Heart right ventricle (tissue), 16 donors: ENCODE measurements around the gene DCAF4. TPM values are rescaled to one million over a fixed set of nuclear protein-coding genes. Genes with fewer than 3 reads are reported as not detected.

Source experiments
- ATAC-seq, 8 donors: fragments of 200-7000 bp; cut with Tn5 transposase; one replicate each; pipeline ENCODE4 v1.9.1; 2020; ENCODE audit warnings: mild to moderate bottlenecking in 8 of 8, moderate library complexity in 8 of 8, moderate number of reproducible peaks in 1 of 8
- DNase-seq, 2 donors: peaks; one replicate each; pipeline ENCODE4 v3.0.0-alpha.2; 2020
- H3K27ac ChIP-seq, 10 donors: fragments of 200-600 bp; sonication (generic) in 2 of 10; one replicate each; pipeline versions ENCODE4 v1.5.0 to v1.8.0; 2020 to 2022; ENCODE audit warnings: mild to moderate bottlenecking in 3 of 10
- H3K27me3 ChIP-seq, 7 donors: fragments of 200-600 bp; one replicate each; pipeline ENCODE4 v1.8.0; 2021 to 2022; ENCODE audit warnings: mild to moderate bottlenecking in 2 of 7
- H3K36me3 ChIP-seq, 9 donors: fragments of 200-600 bp; sonication (generic) in 1 of 9; one replicate each; pipeline versions ENCODE4 v1.5.0 to v1.8.0; 2020 to 2022; ENCODE audit warnings: mild to moderate bottlenecking in 2 of 9
- H3K4me1 ChIP-seq, 9 donors: fragments of 200-600 bp; sonication (generic) in 1 of 9; one replicate each; pipeline versions ENCODE4 v1.5.0 to v1.8.0; 2020 to 2022; ENCODE audit warnings: mild to moderate bottlenecking in 4 of 9
- H3K4me3 ChIP-seq, 10 donors: fragments of 200-600 bp; sonication (generic) in 2 of 10; one replicate each; pipeline versions ENCODE4 v1.5.0 to v1.8.0; 2020 to 2022; ENCODE audit warnings: mild to moderate bottlenecking in 7 of 10, moderate library complexity in 2 of 10
- H3K9me3 ChIP-seq, 11 donors: fragments of 200-600 bp in 10 of 11; sonication (generic) in 2 of 11; one replicate each; pipeline versions ENCODE4 v1.5.0 to v1.8.0; 2013 to 2022; ENCODE audit warnings: mild to moderate bottlenecking in 2 of 11, control low read depth in 1 of 11, moderate library complexity in 1 of 11
- CTCF ChIP-seq, 9 donors: fragments of 200-600 bp; sonication (generic) in 2 of 9; IDR thresholded peaks; one replicate each; pipeline versions ENCODE4 v1.5.0 to v1.8.0; 2021 to 2022; ENCODE audit warnings: antibody characterized with exemption in 9 of 9, mild to moderate bottlenecking in 5 of 9, moderate library complexity in 1 of 9
- WGBS, 2 donors: extraction: QIAGEN DNeasy Blood & Tissue Kit; methylation state at CpG; one replicate each; pipeline ENCODE4 v1.1.7; 2013; ENCODE audit warnings: inconsistent platforms in 1 of 2; 5-methylcytosine and 5-hydroxymethylcytosine counted together
- intact Hi-C, 10 donors: fragments of 100-400 bp; cut with DNase I; formaldehyde crosslinking; loops; one replicate each; pipeline versions ENCODE4 v1.11.1 to v1.14.2; 2022
- polyA plus RNA-seq, 2 donors: library from polyadenylated mRNA; stranded (reverse); fragments of 200-250 nt; gene quantifications; one replicate each; pipeline ENCODE4 v1.2.3, GENCODE V29; 2013
- total RNA-seq, 10 donors: library from RNA; stranded (reverse); fragmentation: NEBNext Ultra II Directional in 3 of 10; extraction: Animal tissue kit (Norgen Biotek cat#: 25700) in 3 of 10; gene quantifications; one replicate each; pipeline versions ENCODE4 v1.2.1 to v1.2.4, GENCODE V29; 2021 to 2023
- donor health status: Arrhythmogenic right ventricular cardiomyopathy.
- donor health status: ischemic (EF 13 %, LVEDD 7.1; RV severe dilation, severe dysfunction).
- donor health status: healthy with polysubstance abuse.
- donor health status: DM: no; HTN: yes; CAD: no.
- donor health status: DM: no; HTN: no; CAD: no.
- donor health status: ischemic (EF 25% LVEDD 6.9; RV normal size, moderate dysfunction).
- donor health status: ischemic (EF 25% LVEDD 5.7; RV mildly dilated, moderate dysfunction).
- donor health status: healthy.
- donor health status: DM: yes; HTN: yes; CAD: no.
- donor health status: Ischemic cardiomyopathy.
- donor health status: ischemic (EF 35%, LVEDD 5.7; RV mildly dilated, moderate dysfunction).
- donor health status: nonischemic (EF 11% LVEDD 7.7; RV severe dilation, severe dysfunction).
- donor health status: DM: yes; HTN: yes; CAD: no.
- donor health status: PGD.
- donor health status: ischemic (EF 29% LVEDD 5.4; RV normal size, mild dysfunction).
- donor health status: nonischemic (EF 23%, LVEDD 6.1; RV moderate dilation, normal function).

Gene DCAF4
- total and polyA plus RNA-seq, 12 donors: 2.2 to 8.9 (median 6.4) TPM

DNA sequence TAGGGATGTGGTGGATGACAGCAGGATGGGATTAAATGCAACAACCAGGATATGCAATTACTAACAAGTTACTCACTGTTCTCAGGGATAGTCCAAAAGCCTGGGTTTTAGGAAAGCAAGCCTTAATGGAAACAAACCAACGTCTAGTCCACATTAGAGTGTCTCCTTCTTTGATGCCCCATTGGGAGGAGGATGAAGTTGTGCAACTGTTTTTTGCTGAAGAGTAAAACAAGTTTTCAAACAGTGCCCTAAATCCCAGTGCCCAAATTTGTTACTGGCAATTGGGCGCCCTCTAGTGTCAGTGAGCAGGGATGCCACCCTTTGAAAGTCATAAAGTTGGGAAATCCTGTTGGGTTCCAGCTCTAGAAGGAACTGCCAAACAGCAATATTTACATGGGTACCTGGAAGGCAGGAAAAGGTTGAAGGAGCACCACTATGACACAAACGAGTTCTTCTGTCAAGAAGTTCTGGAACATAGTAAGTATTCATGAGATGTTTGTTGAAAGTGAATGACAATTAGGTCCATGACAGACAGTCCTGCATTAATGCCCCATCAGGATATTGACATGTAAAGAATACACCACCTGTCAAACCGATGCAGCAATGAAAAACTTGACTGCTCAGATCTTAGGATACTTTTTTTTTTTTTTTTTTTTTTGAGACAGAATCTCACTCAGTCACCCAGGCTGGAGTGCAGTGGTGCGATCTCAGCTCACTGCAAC, 21.3 kb upstream of the DCAF4 start:
- Histone ChIP-seq H3K4me3 (no peak overlapping the region), H3K9me3 (no peaks in the 10 kb centered on the region), H3K27ac (no peak overlapping the region), H3K27me3 (peaks cover 0 to 6% (median 0%) of the 10 kb centered on the region in 7 donors), H3K4me1 (peaks cover 3 to 34% (median 11%) of the 10 kb centered on the region in 9 donors), H3K36me3 (no peaks in the 10 kb centered on the region)
- peak in 1 of 2 donors; percentile 59 for DNase-seq
- TF ChIP-seq CTCF (IDR thresholded peaks at IDR 0.05): peak; percentile 76 to 95 (median 92)
- peak; percentile 15 to 74 (median 61) for ATAC-seq
- intact Hi-C loops: loop anchor here (1.0 to 10.0 kb wide), 11 partner anchors 160 to 389 kb away; no protein-coding TSS in a partner anchor
- WGBS, 2 donors: 29 to 30% methylated on average over 5 of the region's 5 CpGs

DNA sequence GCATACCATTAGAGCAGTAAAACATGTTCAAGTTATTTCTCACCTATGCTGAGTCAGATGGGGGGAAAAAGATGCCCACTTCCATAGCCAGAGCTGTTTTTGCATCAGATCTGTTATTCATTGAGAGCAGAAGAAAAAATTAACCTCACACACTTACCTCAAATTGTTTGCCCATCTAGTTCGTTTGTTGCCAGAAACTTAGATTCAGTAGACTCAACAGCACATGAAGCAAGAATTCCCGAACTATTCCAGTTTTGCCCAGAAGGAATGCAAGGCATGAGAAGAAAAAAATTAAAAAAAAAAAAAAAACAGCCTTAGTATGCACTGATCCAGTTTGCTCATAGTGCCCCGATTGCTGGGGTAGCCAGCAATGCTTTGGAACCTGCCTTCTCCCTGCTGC, 19.9 kb upstream of the DCAF4 start:
- Histone ChIP-seq H3K9me3 (no peaks in the 10 kb centered on the region), H3K4me1 (peaks cover 3 to 32% (median 9%) of the 10 kb centered on the region in 9 donors), H3K4me3 (no peak overlapping the region), H3K36me3 (no peaks in the 10 kb centered on the region), H3K27ac (no peak overlapping the region), H3K27me3 (peaks cover 0 to 6% (median 0%) of the 10 kb centered on the region in 7 donors)
- WGBS, 2 donors: 45 to 59% methylated on average over 3 of the region's 3 CpGs
- no peak for DNase-seq
- ATAC-seq: no peak
- intact Hi-C loops: loop anchor here in 5 of 10 donors (5.0 to 10.0 kb wide), 5 partner anchors 162 to 292 kb away; no protein-coding TSS in a partner anchor
- TF ChIP-seq CTCF (IDR thresholded peaks at IDR 0.05): no peak

DNA sequence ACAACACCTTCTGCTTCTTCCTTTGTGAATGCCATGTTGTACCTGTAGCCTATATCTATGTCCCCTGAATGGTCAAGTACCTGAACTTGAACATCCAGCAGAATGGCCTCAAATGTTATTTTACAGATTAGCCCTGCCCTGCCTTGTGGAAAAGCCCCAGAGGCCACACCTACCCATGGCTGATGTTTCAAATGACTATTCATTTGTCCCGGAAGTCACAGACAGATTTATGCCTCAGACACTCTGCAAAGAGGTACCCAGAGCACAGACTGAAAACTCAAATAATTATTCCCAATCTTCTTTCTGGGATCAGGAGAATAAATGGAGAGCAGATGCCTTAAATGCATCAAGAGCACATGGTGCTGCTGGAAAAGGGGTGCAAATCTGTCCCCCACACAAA, 19.4 kb upstream of the DCAF4 start:
- intact Hi-C loops: loop anchor here in 5 of 10 donors (5.0 to 10.0 kb wide), 5 partner anchors 162 to 292 kb away; no protein-coding TSS in a partner anchor
- DNase-seq (no peak), ATAC-seq (no peak)
- Histone ChIP-seq H3K27ac (peak overlapping the region in 4 of 10 donors; percentile 47 to 60 (median 54)), H3K27me3 (peaks cover 0 to 6% (median 0%) of the 10 kb centered on the region in 7 donors), H3K36me3 (no peaks in the 10 kb centered on the region), H3K4me3 (no peak overlapping the region), H3K4me1 (peaks cover 3 to 26% (median 8%) of the 10 kb centered on the region in 9 donors), H3K9me3 (no peaks in the 10 kb centered on the region)
- 60 to 69% methylated on average over 1 of the region's 1 CpG for WGBS, 2 donors
- no peak for TF ChIP-seq CTCF (IDR thresholded peaks at IDR 0.05)

GRCh38 chr14:72907886-72908285, 18.4 kb upstream of the DCAF4 start:
- WGBS, 2 donors: 37 to 38% methylated on average over 5 of the region's 5 CpGs
- no peak for TF ChIP-seq CTCF (IDR thresholded peaks at IDR 0.05)
- Histone ChIP-seq H3K9me3 (no peaks in the 10 kb centered on the region), H3K36me3 (no peaks in the 10 kb centered on the region), H3K27me3 (peaks cover 0 to 6% (median 0%) of the 10 kb centered on the region in 7 donors), H3K4me3 (peak overlapping the region in 2 of 10 donors; percentile 16 to 26), H3K27ac (peak overlapping the region in 5 of 10 donors; percentile 28 to 60 (median 50)), H3K4me1 (peaks cover 3 to 25% (median 8%) of the 10 kb centered on the region in 9 donors)
- intact Hi-C loops: loop anchor here in 5 of 10 donors (5.0 to 10.0 kb wide), 5 partner anchors 163 to 293 kb away; no protein-coding TSS in a partner anchor
- ATAC-seq: peak in 7 of 8 donors; percentile 26 to 75 (median 51)
- DNase-seq: no peak
